GM18502 (cell line): ENCODE data around the gene SLC6A13.
"Not testable (repeated sequence)": the region's sequence is repeated elsewhere in the genome, so short reads cannot be mapped to it uniquely, and the experiment has no call there.

ENCODE experiments used
- ATAC-seq: cut with Tn5 transposase; IDR thresholded peaks from one replicate; pipeline ENCODE4 v1.9.1; 2021; ENCODE audit warnings: mild to moderate bottlenecking; ENCODE audit not compliant: unreplicated experiment, poor library complexity

The SLC6A13 gene

GRCh38 chr12:236445-236844 is 26.2 kb downstream of the SLC6A13 start:
- no peak for ATAC-seq

- ATAC-seq = not testable (repeated sequence)
Measured at GRCh38 chr12:235967-236366, 26.7 kb downstream of the SLC6A13 start.

DNA sequence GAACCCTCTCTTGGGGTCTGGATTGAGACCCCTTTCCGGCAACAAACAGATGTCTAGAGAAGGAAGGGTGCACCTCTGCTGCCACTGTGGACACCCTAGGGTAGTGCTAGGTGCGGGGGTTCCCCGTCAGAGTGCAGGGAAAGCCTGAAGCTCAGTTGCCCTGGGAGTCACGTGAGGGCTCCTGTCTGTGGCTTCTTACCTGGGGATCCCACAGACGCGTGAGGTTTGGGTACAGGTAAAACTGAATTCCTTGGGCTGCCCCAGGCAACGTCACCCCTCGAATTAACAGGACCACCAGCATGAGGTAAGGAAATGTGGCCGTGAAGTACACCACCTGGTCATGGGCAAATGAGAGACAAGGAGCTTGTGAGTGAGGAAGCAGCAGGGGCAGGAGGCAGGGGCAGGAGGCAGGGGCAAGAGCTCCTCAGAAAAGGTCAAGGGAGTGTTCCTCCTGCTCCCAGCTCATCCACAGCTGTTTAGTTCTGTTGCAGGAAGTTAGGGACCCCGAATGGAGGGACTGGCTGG is 27.7 kb downstream of the SLC6A13 start:
- no peak for ATAC-seq

DNA sequence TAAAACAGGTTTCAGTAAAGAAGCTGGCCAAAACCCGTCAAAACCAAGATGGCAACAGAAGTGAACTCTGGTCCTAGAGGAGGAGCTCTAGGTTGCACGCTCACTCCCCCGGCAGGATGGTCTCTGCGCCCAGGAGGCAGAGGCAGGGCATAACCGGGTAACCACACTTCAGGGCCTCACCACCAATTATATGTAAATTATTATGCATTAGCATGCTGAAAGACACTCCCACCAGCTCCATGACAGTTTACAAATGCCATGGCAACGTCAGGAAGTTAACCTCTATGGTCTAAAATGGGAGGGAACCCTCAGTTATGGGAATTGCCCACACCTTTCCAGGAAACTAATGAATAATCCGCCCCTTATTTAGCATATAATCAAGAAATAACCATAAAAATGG is 28.6 kb downstream of the SLC6A13 start:
- no peak for ATAC-seq

- no peak for ATAC-seq
Measured at GRCh38 chr12:233615-233968, 29.0 kb downstream of the SLC6A13 start.

- no peak for ATAC-seq
Measured at GRCh38 chr12:232731-233614, 29.7 kb downstream of the SLC6A13 start.

DNA sequence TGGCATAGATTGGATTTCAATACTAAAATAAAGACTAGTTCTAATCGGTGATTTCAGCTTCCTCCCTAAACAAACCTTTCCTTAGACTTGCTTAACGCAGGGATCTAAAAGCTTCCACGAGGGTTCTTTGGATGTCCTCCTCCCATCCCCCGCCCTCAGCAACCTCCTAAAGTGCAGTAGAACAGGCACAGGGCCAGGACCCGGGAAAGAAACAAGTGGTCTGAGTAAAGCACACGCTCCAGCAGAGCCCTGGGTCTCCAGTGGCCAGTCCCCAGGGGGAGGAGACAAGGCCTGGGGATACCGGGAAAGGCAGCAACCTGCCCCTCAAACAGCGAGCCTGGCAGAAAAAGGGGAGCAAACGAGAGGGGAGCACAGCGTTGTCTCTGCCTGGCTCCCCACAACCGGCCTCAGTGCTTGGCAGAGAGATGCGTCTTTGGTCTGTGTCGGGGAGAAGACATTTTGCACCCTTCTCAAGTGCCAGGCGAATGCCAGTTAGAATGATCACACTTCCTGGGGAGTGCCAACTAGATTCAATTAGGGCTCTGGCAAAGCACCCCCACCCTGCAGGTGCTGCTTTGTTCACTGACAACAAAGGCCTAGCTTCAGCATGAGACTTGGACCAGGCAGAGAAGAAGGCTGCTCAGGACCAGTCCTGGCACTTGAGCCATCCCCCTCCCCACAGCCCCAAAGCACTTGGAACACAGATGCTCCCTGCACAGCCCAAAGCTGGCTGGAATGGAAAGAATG is 31.5 kb downstream of the SLC6A13 start:
- no peak for ATAC-seq

- no peak for ATAC-seq
Measured at GRCh38 chr12:229441-230191, 33.0 kb downstream of the SLC6A13 start.

DNA sequence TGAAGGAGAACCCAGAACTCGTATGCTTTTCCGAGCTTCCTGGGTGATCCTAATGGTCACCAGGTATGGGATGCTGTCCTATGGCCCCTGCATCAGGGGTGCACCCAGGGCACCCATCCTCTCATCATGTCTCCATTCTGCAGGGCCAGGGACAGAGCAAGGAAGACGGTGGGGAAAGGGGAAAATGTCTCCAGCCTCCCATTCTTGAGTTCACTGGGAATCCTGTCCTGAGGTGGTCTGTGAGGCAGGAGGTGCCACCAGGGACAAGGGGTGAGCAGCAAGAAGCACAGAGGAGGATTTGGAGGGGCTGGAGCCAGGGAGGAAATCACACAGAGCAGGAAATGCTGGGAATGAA is 33.8 kb downstream of the SLC6A13 start:
- ATAC-seq = no peak

GRCh38 chr12:227923-228845 is 34.5 kb downstream of the SLC6A13 start:
- no peak for ATAC-seq

GRCh38 chr12:227286-227915 is 35.2 kb downstream of the SLC6A13 start:
- no peak for ATAC-seq

DNA sequence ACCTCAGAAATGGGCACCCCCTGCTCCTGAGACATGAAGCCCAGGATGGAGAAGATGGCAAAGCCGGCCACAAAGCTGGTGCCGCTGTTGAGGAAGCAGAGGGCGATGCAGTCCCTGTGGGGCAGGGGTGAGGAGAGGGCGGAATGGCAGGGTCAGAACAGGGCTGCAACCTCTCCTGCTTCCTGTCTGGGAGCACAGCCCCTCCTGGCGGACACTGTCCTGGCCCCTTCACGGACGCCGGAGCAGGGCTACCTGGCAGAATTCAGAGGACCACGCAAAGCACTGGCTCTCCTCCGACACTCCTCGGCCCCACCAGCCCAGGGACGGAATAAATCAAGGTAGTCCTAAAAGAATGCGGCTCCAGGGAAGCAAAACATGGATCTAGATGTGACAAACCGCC is 36.2 kb downstream of the SLC6A13 start:
- no peak for ATAC-seq

- no peak for ATAC-seq
Measured at GRCh38 chr12:225012-225411, 37.6 kb downstream of the SLC6A13 start.

- no peak for ATAC-seq
Measured at GRCh38 chr12:224330-224729, 38.3 kb downstream of the SLC6A13 start.

DNA sequence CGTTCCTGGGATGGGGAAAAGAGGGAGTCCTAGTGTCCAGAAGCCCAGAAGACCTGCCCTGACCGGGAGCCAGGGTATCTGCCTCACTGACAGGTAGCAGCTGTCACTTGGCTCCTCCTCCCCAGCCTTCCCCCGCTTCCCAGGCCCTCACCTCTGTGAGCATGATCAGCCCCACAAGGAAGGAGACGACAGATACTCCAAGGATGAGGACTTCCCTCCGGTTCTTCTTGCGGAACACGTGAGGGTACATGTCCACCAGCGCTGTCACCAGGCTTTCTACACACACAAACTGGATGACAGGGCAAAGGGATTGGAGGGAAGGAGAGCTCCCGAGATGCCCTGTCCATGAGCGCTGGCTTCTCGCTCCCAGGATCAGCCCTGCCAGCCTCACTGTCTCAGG is 38.8 kb downstream of the SLC6A13 start:
- no peak for ATAC-seq

- ATAC-seq = no peak
Measured at GRCh38 chr12:221736-222135, 40.9 kb downstream of the SLC6A13 start.

DNA sequence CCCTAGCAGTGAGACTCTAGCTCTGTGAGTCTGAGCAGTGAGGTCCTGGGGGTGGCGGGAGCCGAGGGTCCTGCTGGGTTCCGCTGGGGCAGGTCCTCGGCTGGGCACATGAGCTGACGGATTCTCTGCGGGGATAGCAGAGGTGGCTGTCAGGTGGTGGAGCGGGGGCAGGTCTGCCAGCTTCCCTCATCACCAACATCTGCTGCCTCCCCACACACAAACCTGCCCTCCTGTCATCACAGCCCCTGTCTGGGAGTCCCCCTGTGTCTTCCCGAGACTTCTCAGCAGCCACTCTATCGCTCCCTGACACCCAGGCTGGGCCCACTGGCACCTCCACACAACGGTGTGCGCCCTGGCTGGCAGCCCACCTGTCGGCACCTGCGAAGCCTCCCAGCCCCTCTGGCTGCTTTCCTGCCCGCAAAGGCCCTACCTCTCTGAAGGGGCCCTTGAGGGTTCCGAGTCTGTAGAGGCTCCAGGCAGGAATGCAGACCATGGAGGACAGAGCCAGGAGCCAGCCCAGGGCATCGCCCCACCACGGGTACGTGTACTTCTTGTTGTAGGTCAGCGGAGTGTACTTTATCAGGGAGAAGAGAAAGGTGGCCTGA is 41.6 kb downstream of the SLC6A13 start:
- ATAC-seq = no peak

GRCh38 chr12:220491-220890 is 42.1 kb downstream of the SLC6A13 start:
- no peak for ATAC-seq

DNA sequence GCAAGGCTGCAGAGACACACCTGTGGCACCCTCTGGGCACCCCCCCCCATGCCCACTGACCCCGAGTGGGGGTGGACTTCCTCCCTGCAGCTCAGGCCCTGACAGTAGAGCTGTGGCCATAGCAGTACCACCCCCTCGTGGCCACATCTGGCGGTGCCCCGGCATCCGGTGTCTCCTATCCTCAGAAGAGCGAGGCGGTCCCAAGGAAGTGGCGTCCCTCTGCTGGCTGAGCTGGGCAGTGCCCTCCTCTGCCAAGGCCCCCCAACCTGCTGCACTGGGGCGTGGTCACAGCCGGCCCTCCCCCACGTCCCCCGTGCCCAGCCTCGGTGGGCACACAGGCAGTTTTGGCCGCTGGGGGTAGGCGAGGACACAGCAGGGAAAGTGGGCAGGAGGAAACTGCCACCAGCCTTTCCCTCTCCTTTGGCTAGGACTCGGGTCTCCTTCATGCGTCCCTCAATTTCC is 42.7 kb downstream of the SLC6A13 start:
- no peak for ATAC-seq
